Hepatocyte (in vitro differentiated cells): ENCODE measurements around the gene EFCAB9.

Experiments
- EZH2 ChIP-seq: fragments of 200-600 bp; sonication (generic); IDR thresholded peaks from 2 replicates; pipeline ENCODE4 v1.6.1; 2016; ENCODE audit warnings: antibody characterized with exemption, mild to moderate bottlenecking, borderline replicate concordance
- EZH2phosphoT487 ChIP-seq: fragments of 200-600 bp; sonication (generic); IDR thresholded peaks from one replicate; pipeline ENCODE4 v1.6.1; 2018; ENCODE audit warnings: antibody characterized with exemption, mild to moderate bottlenecking, low read depth, moderate library complexity; ENCODE audit not compliant: unreplicated experiment, severe bottlenecking
- TF ChIP-seq, protein P1 (sequence below): fragments of 200-600 bp; sonication (generic); IDR thresholded peaks from 2 replicates; pipeline ENCODE4 v1.5.1; 2016; ENCODE audit warnings: antibody characterized with exemption, mild to moderate bottlenecking; ENCODE audit not compliant: poor library complexity

DNA sequence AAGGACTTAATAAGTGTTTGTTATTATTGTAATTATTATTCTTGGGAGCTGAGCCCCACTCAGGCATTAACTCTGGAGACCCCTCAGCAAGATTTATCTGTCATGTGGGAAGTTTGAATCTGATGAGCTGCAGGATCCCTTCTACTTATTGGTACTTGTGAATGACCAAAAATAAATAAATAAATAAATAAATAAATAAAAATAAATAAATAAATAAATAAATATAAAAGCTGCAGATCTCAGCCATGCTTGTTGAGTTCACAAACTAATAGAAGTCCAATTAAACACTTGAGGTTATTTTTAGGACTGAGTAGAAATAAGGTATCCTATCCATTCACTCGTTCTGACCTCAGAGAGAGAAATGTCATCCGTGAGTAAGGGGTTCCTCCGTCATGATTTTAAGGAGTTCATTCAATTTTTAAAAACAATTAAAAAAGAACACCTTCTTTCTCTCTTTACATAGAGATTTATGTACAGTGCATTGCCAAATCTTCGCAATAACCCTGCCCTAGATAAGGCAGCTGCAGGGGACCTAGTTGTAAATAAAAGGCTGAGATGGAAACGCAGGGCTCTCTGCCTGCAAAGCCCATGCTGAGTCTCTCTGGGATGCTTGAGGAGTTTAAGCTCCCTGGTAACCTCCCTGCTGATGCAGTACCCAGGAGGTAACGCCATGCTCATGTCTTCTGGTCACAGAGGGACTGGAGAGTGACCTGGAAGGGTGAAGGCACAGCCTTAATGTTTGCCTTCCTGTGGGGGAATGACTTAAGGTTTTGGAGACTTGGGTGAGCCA is 1.2 kb downstream of the EFCAB9 start:
- TF ChIP-seq, protein P1, sequence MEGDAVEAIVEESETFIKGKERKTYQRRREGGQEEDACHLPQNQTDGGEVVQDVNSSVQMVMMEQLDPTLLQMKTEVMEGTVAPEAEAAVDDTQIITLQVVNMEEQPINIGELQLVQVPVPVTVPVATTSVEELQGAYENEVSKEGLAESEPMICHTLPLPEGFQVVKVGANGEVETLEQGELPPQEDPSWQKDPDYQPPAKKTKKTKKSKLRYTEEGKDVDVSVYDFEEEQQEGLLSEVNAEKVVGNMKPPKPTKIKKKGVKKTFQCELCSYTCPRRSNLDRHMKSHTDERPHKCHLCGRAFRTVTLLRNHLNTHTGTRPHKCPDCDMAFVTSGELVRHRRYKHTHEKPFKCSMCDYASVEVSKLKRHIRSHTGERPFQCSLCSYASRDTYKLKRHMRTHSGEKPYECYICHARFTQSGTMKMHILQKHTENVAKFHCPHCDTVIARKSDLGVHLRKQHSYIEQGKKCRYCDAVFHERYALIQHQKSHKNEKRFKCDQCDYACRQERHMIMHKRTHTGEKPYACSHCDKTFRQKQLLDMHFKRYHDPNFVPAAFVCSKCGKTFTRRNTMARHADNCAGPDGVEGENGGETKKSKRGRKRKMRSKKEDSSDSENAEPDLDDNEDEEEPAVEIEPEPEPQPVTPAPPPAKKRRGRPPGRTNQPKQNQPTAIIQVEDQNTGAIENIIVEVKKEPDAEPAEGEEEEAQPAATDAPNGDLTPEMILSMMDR: no peak
- TF ChIP-seq EZH2 (no peak), EZH2phosphoT487 (no peak)
